ENCODE measurements around the gene PSMF1. TPM values are rescaled to one million over a fixed set of nuclear protein-coding genes. Genes with fewer than 3 reads are reported as not detected.
"Not testable (repeated sequence)": the region's sequence is repeated elsewhere in the genome, so short reads cannot be mapped to it uniquely, and the experiment has no call there.

Gene PSMF1
- total RNA-seq, 6 donors from 2014 or later: 36.7 to 158 (median 105) TPM

DNA sequence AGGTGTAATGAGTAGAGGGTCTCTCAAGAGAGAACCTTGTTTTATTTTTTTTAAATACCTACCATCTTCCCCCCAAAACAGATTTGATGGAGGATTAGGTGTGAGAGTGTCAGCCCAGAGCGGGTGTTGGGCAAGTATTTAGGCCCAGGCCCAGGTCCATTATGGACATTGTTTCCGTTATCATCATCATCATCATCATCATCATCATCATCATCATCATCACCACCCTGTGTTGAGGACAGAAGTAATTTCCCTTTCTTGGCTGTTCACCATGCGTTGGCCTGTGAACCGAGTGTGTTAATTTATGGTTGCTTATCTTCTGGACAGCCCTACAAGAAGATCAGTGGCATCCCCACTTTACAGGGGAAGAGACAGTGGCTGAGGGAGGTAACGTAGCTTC, 28.6 kb downstream of the PSMF1 start:
- ATAC-seq (ENCODE audit: low FRiP score in 2 of 2) (no peak), DNase-seq (no peak)
- Histone ChIP-seq H3K36me3 (peaks cover 0 to 64% (median 20%) of the 10 kb centered on the region in 4 donors), H3K4me3 (no peak overlapping the region), H3K4me1 (no peaks in the 10 kb centered on the region), H3K27ac (no peak overlapping the region), H3K9me3 (no peaks in the 10 kb centered on the region), H3K27me3 (no peaks in the 10 kb centered on the region)
- WGBS, 2 donors: 95% methylated on average over 5 of the region's 5 CpGs
- TF ChIP-seq EP300 (IDR thresholded peaks at IDR 0.05) (no peak), POLR2A (IDR thresholded peaks at IDR 0.05) (no peak), POLR2AphosphoS5 (IDR thresholded peaks at IDR 0.05) (no peak)
- TF ChIP-seq, protein P1, sequence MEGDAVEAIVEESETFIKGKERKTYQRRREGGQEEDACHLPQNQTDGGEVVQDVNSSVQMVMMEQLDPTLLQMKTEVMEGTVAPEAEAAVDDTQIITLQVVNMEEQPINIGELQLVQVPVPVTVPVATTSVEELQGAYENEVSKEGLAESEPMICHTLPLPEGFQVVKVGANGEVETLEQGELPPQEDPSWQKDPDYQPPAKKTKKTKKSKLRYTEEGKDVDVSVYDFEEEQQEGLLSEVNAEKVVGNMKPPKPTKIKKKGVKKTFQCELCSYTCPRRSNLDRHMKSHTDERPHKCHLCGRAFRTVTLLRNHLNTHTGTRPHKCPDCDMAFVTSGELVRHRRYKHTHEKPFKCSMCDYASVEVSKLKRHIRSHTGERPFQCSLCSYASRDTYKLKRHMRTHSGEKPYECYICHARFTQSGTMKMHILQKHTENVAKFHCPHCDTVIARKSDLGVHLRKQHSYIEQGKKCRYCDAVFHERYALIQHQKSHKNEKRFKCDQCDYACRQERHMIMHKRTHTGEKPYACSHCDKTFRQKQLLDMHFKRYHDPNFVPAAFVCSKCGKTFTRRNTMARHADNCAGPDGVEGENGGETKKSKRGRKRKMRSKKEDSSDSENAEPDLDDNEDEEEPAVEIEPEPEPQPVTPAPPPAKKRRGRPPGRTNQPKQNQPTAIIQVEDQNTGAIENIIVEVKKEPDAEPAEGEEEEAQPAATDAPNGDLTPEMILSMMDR (IDR thresholded peaks at IDR 0.05): no peak

DNA sequence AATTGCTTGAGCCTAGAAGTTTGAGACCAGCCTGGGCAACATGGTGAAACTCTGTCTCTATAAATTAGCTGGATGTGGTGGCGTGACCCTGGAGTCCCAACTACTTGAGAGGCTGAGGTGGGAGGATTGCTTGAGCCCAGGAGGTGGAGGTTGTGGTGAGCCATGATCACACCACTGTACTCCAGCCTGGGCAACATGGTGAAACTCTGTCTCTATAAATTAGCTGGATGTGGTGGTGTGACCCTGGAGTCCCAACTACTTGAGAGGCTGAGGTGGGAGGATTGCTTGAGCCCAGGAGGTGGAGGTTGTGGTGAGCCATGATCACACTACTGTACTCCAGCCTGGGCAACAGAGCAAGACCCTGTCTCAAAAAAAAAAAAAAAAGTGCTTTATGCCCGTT, 31.4 kb downstream of the PSMF1 start:
- not testable (repeated sequence) for H3K27ac ChIP-seq, DNase-seq, H3K4me3 ChIP-seq, H3K4me1 ChIP-seq, H3K9me3 ChIP-seq, H3K27me3 ChIP-seq
- WGBS, 2 donors: 70 to 90% methylated on average over 2 of the region's 2 CpGs
- H3K36me3 ChIP-seq: peaks cover 0 to 69% (median 20%) of the 10 kb centered on the region in 4 donors
- peak in 1 of 2 donors; percentile 76 for ATAC-seq (ENCODE audit: low FRiP score in 2 of 2)

DNA sequence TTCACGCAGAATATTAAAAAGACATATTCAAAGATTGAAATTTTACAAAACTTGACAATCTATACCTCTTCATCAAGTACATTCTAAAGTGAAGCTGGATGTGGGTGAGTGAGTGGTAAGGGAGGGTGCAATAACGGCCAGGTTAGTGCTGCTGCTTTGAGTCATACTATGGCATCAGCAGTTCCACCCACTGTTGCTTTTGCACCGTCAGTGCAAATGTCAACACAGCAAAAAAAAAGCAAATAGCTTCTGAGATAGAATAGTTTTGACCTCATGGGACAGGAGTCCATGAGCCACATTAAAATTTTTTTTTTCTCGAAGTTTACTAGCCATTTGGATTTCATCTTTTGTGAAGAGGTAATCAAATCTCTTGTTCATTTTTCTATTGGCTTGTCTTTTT, 31.8 kb downstream of the PSMF1 start:
- Histone ChIP-seq H3K27ac (no peak overlapping the region), H3K9me3 (no peaks in the 10 kb centered on the region), H3K27me3 (no peaks in the 10 kb centered on the region), H3K4me3 (no peak overlapping the region), H3K36me3 (peaks cover 0 to 69% (median 20%) of the 10 kb centered on the region in 4 donors), H3K4me1 (no peaks in the 10 kb centered on the region)
- TF ChIP-seq EP300 (IDR thresholded peaks at IDR 0.05) (no peak), POLR2AphosphoS5 (IDR thresholded peaks at IDR 0.05) (no peak), POLR2A (IDR thresholded peaks at IDR 0.05) (no peak)
- 69 to 83% methylated on average over 4 of the region's 4 CpGs for WGBS, 2 donors
- ATAC-seq (ENCODE audit: low FRiP score in 2 of 2): no peak
- DNase-seq: no peak

DNA sequence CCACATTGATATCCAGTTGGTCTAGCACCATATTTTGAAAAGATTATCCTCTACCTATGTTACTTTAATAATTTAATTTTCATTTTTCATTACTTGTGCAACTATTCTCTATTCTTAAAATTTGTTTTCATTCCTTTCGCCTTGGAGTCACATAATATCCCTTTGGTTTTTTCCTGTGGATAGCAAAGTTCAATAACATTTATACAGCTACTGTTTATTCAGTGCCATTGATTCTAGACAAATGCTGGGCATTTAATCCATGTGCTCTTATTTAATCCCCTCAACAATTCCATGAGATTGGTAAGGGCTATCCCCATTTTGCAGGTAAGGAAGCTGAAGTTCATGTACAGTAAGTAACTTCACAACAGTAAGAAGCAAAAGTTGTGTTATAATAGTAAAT, 32.6 kb downstream of the PSMF1 start:
- Histone ChIP-seq H3K4me3 (no peak overlapping the region), H3K4me1 (no peaks in the 10 kb centered on the region), H3K36me3 (peaks cover 5 to 65% (median 18%) of the 10 kb centered on the region in 4 donors), H3K27ac (no peak overlapping the region), H3K27me3 (no peaks in the 10 kb centered on the region), H3K9me3 (no peaks in the 10 kb centered on the region)
- no peak for DNase-seq
- ATAC-seq (ENCODE audit: low FRiP score in 2 of 2): no peak
- no peak for TF ChIP-seq POLR2AphosphoS5 (IDR thresholded peaks at IDR 0.05)
- TF ChIP-seq, protein P1 (IDR thresholded peaks at IDR 0.05): no peak
- 97 to 100% methylated on average over 1 of the region's 1 CpG for WGBS, 2 donors

DNA sequence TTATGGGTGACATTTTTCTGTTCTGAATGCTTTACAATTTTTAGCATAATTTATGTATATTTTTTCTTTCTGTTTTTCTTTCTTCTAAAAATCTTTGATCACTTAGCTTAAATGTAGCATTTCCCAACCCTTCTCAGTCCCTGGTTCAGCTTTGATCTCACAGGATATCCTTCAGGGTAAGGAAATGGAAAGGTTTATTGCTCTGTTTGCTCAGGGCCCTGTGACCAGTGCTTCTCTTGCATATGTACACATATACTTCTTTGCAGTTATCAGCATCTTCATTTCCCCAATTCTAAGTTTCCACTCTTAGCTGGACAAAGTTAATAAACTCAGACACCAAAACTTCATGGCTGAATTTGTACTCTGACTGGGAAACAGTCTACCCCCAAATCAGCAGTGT, 35.8 kb downstream of the PSMF1 start:
- Histone ChIP-seq H3K4me1 (no peaks in the 10 kb centered on the region), H3K27ac (no peak overlapping the region), H3K36me3 (peaks cover 0 to 59% (median 8%) of the 10 kb centered on the region in 4 donors), H3K9me3 (peaks cover 0 to 3% (median 0%) of the 10 kb centered on the region in 4 donors), H3K4me3 (no peak overlapping the region), H3K27me3 (no peaks in the 10 kb centered on the region)
- ATAC-seq (ENCODE audit: low FRiP score in 2 of 2) (no peak), DNase-seq (no peak)
- no peak for TF ChIP-seq EP300 (IDR thresholded peaks at IDR 0.05)
- TF ChIP-seq, protein P1 (IDR thresholded peaks at IDR 0.05): no peak
- TF ChIP-seq POLR2AphosphoS5 (IDR thresholded peaks at IDR 0.05): no peak
- no peak for TF ChIP-seq POLR2A (IDR thresholded peaks at IDR 0.05)

DNA sequence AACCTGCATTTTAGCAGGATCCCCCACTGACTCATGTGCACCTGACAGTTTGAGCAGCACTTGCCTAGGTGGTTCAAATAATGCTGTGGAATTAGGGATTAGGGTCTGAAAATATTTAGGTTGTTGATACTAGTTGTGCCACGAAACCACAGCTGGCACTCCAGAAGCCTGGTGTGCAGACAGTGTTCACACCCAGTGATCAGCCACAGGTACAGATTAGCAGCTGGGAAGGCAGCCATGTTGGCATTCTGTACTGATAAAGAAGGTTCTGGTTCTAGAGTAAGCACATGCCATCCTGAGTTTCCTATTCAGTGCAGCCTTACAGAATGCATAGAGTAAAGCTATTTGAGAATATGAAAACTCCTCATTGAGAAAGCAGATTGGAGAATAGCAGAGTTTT, 36.3 kb downstream of the PSMF1 start:
- TF ChIP-seq EP300 (IDR thresholded peaks at IDR 0.05): no peak
- no peak for TF ChIP-seq POLR2AphosphoS5 (IDR thresholded peaks at IDR 0.05)
- TF ChIP-seq POLR2A (IDR thresholded peaks at IDR 0.05): no peak
- TF ChIP-seq, protein P1 (IDR thresholded peaks at IDR 0.05): no peak
- Histone ChIP-seq H3K9me3 (peaks cover 0 to 3% (median 0%) of the 10 kb centered on the region in 4 donors), H3K27ac (no peak overlapping the region), H3K4me3 (no peak overlapping the region), H3K4me1 (no peaks in the 10 kb centered on the region), H3K36me3 (peaks cover 0 to 57% (median 8%) of the 10 kb centered on the region in 4 donors), H3K27me3 (no peaks in the 10 kb centered on the region)
- ATAC-seq (ENCODE audit: low FRiP score in 2 of 2): no peak
- WGBS, 2 donors: 100% methylated on average over 1 of the region's 1 CpG
- DNase-seq: no peak

All from upper lobe of left lung (tissue), 6 donors.